ENCODE data around the gene CREB5. TPM values are rescaled to one million over a fixed set of nuclear protein-coding genes. Genes with fewer than 3 reads are reported as not detected.

Gene CREB5
- total and polyA plus RNA-seq, 7 donors = 0.86 to 33.8 (median 16.6) TPM

GRCh38 chr7:28433039-28433438 is 20.7 kb downstream of the CREB5 start:
- H3K27me3 ChIP-seq (ENCODE audit: insufficient read depth in 3 of 3, low read length in 2 of 3) = no peaks in the 10 kb centered on the region
- H3K36me3 ChIP-seq (ENCODE audit: insufficient read depth in 1 of 2, low read depth in 1 of 2) = no peaks in the 10 kb centered on the region
- intact Hi-C loops (cut with DNase I) = no loop called here
- H3K9me3 ChIP-seq = no peaks in the 10 kb centered on the region
- H3K4me1 ChIP-seq = no peaks in the 10 kb centered on the region
- no peak for DNase-seq
- TF ChIP-seq CTCF (IDR thresholded peaks at IDR 0.05) = no peak
- no peak overlapping the region for H3K4me3 ChIP-seq
- no peak overlapping the region for H3K27ac ChIP-seq
- WGBS, 3 donors = 37 to 74% (median 40%) methylated on average over 2 of the region's 2 CpGs
- peak in 1 of 4 donors; percentile 44 for ATAC-seq

- ATAC-seq (no peak), DNase-seq (no peak)
- TF ChIP-seq CTCF (IDR thresholded peaks at IDR 0.05) = no peak
- Histone ChIP-seq H3K4me1 (no peaks in the 10 kb centered on the region), H3K4me3 (no peak overlapping the region), H3K36me3 (ENCODE audit: insufficient read depth in 1 of 2, low read depth in 1 of 2) (no peaks in the 10 kb centered on the region), H3K27ac (no peak overlapping the region), H3K9me3 (no peaks in the 10 kb centered on the region), H3K27me3 (ENCODE audit: insufficient read depth in 3 of 3, low read length in 2 of 3) (no peaks in the 10 kb centered on the region)
- intact Hi-C loops (cut with DNase I) = no loop called here
- 74 to 81% (median 79%) methylated on average over 4 of the region's 4 CpGs for whole genome bisulfite sequencing, 3 donors
Measured at GRCh38 chr7:28433699-28434219, 21.4 kb downstream of the CREB5 start.

GRCh38 chr7:28434510-28434909 is 22.2 kb downstream of the CREB5 start:
- no peaks in the 10 kb centered on the region for H3K9me3 ChIP-seq
- WGBS, 3 donors = 56 to 82% (median 66%) methylated on average over 1 of the region's 1 CpG
- H3K4me3 ChIP-seq = no peak overlapping the region
- no peak for TF ChIP-seq CTCF (IDR thresholded peaks at IDR 0.05)
- no peak for ATAC-seq
- intact Hi-C loops (cut with DNase I) = no loop called here
- no peak overlapping the region for H3K27ac ChIP-seq
- H3K27me3 ChIP-seq (ENCODE audit: insufficient read depth in 3 of 3, low read length in 2 of 3) = no peaks in the 10 kb centered on the region
- no peaks in the 10 kb centered on the region for H3K36me3 ChIP-seq (ENCODE audit: insufficient read depth in 1 of 2, low read depth in 1 of 2)
- H3K4me1 ChIP-seq = no peaks in the 10 kb centered on the region
- no peak for DNase-seq

GRCh38 chr7:28435152-28435551 is 22.8 kb downstream of the CREB5 start:
- no peak for ATAC-seq
- no peak for TF ChIP-seq CTCF (IDR thresholded peaks at IDR 0.05)
- intact Hi-C loops (cut with DNase I) = no loop called here
- H3K27ac ChIP-seq = no peak overlapping the region
- H3K4me3 ChIP-seq = no peak overlapping the region
- H3K27me3 ChIP-seq (ENCODE audit: insufficient read depth in 3 of 3, low read length in 2 of 3) = no peaks in the 10 kb centered on the region
- H3K4me1 ChIP-seq = no peaks in the 10 kb centered on the region
- no peaks in the 10 kb centered on the region for H3K9me3 ChIP-seq
- no peak for DNase-seq
- no peaks in the 10 kb centered on the region for H3K36me3 ChIP-seq (ENCODE audit: insufficient read depth in 1 of 2, low read depth in 1 of 2)
- 80 to 87% (median 85%) methylated on average over 4 of the region's 4 CpGs for WGBS, 3 donors

- no peak overlapping the region for H3K27ac ChIP-seq
- no peaks in the 10 kb centered on the region for H3K4me1 ChIP-seq
- intact Hi-C loops (cut with DNase I) = no loop called here
- no peak for ATAC-seq
- H3K9me3 ChIP-seq = no peaks in the 10 kb centered on the region
- 91 to 97% (median 92%) methylated on average over 2 of the region's 2 CpGs for WGBS, 3 donors
- H3K27me3 ChIP-seq (ENCODE audit: insufficient read depth in 3 of 3, low read length in 2 of 3) = no peaks in the 10 kb centered on the region
- DNase-seq = no peak
- TF ChIP-seq CTCF (IDR thresholded peaks at IDR 0.05) = no peak
- no peaks in the 10 kb centered on the region for H3K36me3 ChIP-seq (ENCODE audit: insufficient read depth in 1 of 2, low read depth in 1 of 2)
- H3K4me3 ChIP-seq = no peak overlapping the region
Measured at GRCh38 chr7:28435732-28436378, 23.5 kb downstream of the CREB5 start.

Data from psoas muscle (tissue), 8 donors.